Measurements from ENCODE around the gene FTH1.

Gene FTH1

DNA sequence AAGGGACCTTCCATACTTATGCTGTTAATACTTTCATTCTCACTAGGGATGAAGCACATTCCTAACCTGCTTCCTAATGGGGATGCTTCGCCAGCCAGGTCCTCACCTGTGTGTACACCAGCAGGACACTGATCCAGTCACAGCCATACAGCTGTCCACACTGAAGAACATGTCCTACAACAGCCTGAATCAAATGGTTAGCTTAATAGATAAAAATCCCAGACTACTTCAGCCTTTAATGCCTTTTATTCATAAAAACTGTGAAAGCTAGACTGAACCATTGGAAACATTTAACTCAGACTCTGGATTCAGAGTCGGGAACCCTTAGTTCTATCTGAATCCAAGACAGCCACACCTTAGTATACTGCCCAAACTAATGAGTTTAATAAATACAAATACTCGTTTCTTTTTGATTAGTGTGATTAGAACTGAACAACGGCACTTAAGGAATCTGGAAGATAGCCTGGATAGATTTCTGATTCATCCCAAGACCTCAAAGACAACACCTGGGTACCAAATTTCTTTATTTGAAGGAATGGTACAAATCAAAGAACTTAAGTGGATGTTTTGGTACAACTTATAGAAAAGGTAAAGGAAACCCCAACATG is 3.3 kb downstream of the FTH1 start:
- no peak overlapping the region for H4K91ac ChIP-seq (ENCODE audit: low read depth, low read length, poor library complexity)
- no peak overlapping the region for H2AK5ac ChIP-seq (ENCODE audit: low read depth, low read length)
- H3K9ac ChIP-seq (ENCODE audit: low read depth, low read length, poor library complexity) = no peak overlapping the region
- H3K36me3 ChIP-seq (replicated peaks in 1 of 2; ENCODE audit: control insufficient read depth in 2 of 2, insufficient read depth in 2 of 2, low read length in 2 of 2) = peaks cover 15 to 38% of the 10 kb centered on the region in 2 donors
- H2AFZ ChIP-seq (ENCODE audit: low read length) = no peak overlapping the region
- no peak overlapping the region for H2BK15ac ChIP-seq (ENCODE audit: low read length)
- H3K27me3 ChIP-seq (ENCODE audit: control insufficient read depth in 3 of 3, insufficient read depth in 3 of 3, low read depth in 1 of 3, low read length in 3 of 3) = no peaks in the 10 kb centered on the region
- H3K18ac ChIP-seq (ENCODE audit: low read length) = no peak overlapping the region
- H3K27ac ChIP-seq (replicated peaks; ENCODE audit: low read length) = no peak overlapping the region
- peaks cover 4 to 8% of the 10 kb centered on the region in 2 donors for H3K4me1 ChIP-seq (ENCODE audit: control insufficient read depth in 2 of 2, insufficient read depth in 1 of 2, low read depth in 1 of 2, low read length in 2 of 2)
- DNase-seq (ENCODE audit: low spot score) = no peak
- H2BK12ac ChIP-seq (ENCODE audit: low read length) = no peak overlapping the region
- no CpG with 5 or more reads among the region's 4 CpGs for WGBS, 2 donors (ENCODE audit: extremely low coverage in 2 of 2, insufficient read length in 2 of 2, insufficient replicate concordance in 1 of 2)
- no peak overlapping the region for H3K23ac ChIP-seq (ENCODE audit: low read depth, low read length, poor library complexity)
- H2BK120ac ChIP-seq (ENCODE audit: low read depth, low read length) = no peak overlapping the region
- H3K4ac ChIP-seq (ENCODE audit: low read length) = no peak overlapping the region
- H3K79me1 ChIP-seq (ENCODE audit: low read depth, low read length) = peaks cover 6% of the 10 kb centered on the region
- H4K8ac ChIP-seq (ENCODE audit: low read depth, low read length) = no peak overlapping the region
- H3K4me2 ChIP-seq (ENCODE audit: insufficient read depth, low read length, poor library complexity, severe bottlenecking) = no peak overlapping the region
- no peaks in the 10 kb centered on the region for H3K9me3 ChIP-seq (replicated peaks in 1 of 2; ENCODE audit: control insufficient read depth in 2 of 2, insufficient read depth in 1 of 2, low read depth in 1 of 2, low read length in 2 of 2)
- no peak overlapping the region for H3K4me3 ChIP-seq (ENCODE audit: low read length in 2 of 2)
- no peak overlapping the region for H2BK5ac ChIP-seq (ENCODE audit: low read length)
- no peak overlapping the region for H3K14ac ChIP-seq (ENCODE audit: low read length)

DNA sequence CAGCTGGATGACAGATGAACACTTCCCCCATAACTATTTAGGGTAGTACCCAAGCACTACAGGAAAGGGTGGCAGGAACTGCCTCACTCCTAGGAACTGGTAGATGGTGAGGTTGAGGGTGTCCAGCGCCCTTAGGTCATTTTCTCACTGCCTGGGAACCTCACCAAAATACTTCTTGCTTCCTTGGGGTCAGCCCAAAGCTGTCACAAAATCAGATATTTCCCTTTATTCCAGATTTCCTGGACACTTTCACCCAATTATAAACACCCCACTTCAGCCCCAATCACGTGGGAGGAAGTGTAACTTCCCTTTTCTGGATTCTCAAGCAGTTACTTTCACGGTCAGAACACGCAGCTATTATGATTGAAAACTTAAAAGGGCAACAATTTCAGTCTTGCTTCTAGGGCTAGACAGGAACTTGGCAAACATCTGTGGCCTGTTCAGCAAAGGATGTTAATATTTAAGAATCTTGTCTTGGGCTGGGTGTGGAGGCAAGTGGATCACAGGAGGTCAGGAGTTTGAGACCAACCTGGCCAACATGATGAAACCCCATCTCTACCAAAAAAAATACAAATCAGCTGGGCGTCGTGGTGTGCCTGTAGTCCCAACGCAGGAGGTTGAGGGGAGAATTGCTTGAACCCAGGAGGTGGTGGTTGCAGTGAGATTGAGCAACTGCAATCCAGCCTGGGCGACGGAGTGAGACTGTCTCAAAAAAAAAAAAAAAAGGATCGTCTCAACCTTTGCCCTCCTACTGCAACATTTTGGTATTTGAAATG is 4.0 kb downstream of the FTH1 start:
- Histone ChIP-seq H3K79me1 (ENCODE audit: low read depth, low read length) (peaks cover 7% of the 10 kb centered on the region), H2AFZ (ENCODE audit: low read length) (no peak overlapping the region), H2BK15ac (ENCODE audit: low read length) (no peak overlapping the region), H3K4me1 (ENCODE audit: control insufficient read depth in 2 of 2, insufficient read depth in 1 of 2, low read depth in 1 of 2, low read length in 2 of 2) (peaks cover 4 to 7% of the 10 kb centered on the region in 2 donors), H3K27me3 (ENCODE audit: control insufficient read depth in 3 of 3, insufficient read depth in 3 of 3, low read depth in 1 of 3, low read length in 3 of 3) (no peaks in the 10 kb centered on the region), H2AK5ac (ENCODE audit: low read depth, low read length) (no peak overlapping the region), H3K18ac (ENCODE audit: low read length) (no peak overlapping the region), H4K91ac (ENCODE audit: low read depth, low read length, poor library complexity) (no peak overlapping the region), H3K27ac (replicated peaks; ENCODE audit: low read length) (no peak overlapping the region), H2BK5ac (ENCODE audit: low read length) (no peak overlapping the region), H3K9me3 (replicated peaks in 1 of 2; ENCODE audit: control insufficient read depth in 2 of 2, insufficient read depth in 1 of 2, low read depth in 1 of 2, low read length in 2 of 2) (no peaks in the 10 kb centered on the region), H2BK120ac (ENCODE audit: low read depth, low read length) (no peak overlapping the region), H3K9ac (ENCODE audit: low read depth, low read length, poor library complexity) (no peak overlapping the region), H4K8ac (ENCODE audit: low read depth, low read length) (no peak overlapping the region), H3K4me2 (ENCODE audit: insufficient read depth, low read length, poor library complexity, severe bottlenecking) (no peak overlapping the region), H3K23ac (ENCODE audit: low read depth, low read length, poor library complexity) (no peak overlapping the region), H2BK12ac (ENCODE audit: low read length) (no peak overlapping the region), H3K4me3 (ENCODE audit: low read length in 2 of 2) (no peak overlapping the region), H3K14ac (ENCODE audit: low read length) (no peak overlapping the region), H3K4ac (ENCODE audit: low read length) (no peak overlapping the region), H3K36me3 (replicated peaks in 1 of 2; ENCODE audit: control insufficient read depth in 2 of 2, insufficient read depth in 2 of 2, low read length in 2 of 2) (peaks cover 15 to 38% of the 10 kb centered on the region in 2 donors)
- no CpG with 5 or more reads among the region's 10 CpGs for WGBS, 2 donors (ENCODE audit: extremely low coverage in 2 of 2, insufficient read length in 2 of 2, insufficient replicate concordance in 1 of 2)
- DNase-seq (ENCODE audit: low spot score) = no peak

DNA sequence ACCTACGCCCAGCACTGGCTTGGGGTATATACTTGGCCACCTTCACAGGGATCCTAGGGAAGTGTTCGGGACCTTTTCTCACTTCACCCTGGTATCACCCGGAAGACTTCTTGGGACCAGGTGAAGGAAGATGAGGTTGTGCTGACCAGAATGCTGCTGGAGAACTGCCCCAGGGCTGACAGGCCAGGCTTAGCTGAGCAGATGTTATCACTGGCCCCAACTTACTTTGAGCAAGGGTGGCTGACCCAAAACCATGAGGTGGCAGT is 4.5 kb downstream of the FTH1 start:
- Histone ChIP-seq H2AK5ac (ENCODE audit: low read depth, low read length) (no peak overlapping the region), H3K4me2 (ENCODE audit: insufficient read depth, low read length, poor library complexity, severe bottlenecking) (no peak overlapping the region), H3K36me3 (replicated peaks in 1 of 2; ENCODE audit: control insufficient read depth in 2 of 2, insufficient read depth in 2 of 2, low read length in 2 of 2) (peaks cover 15 to 38% of the 10 kb centered on the region in 2 donors), H3K4me1 (ENCODE audit: control insufficient read depth in 2 of 2, insufficient read depth in 1 of 2, low read depth in 1 of 2, low read length in 2 of 2) (peaks cover 2 to 4% of the 10 kb centered on the region in 2 donors), H3K18ac (ENCODE audit: low read length) (no peak overlapping the region), H2BK15ac (ENCODE audit: low read length) (no peak overlapping the region), H2BK12ac (ENCODE audit: low read length) (no peak overlapping the region), H3K27me3 (ENCODE audit: control insufficient read depth in 3 of 3, insufficient read depth in 3 of 3, low read depth in 1 of 3, low read length in 3 of 3) (no peaks in the 10 kb centered on the region), H3K9me3 (replicated peaks in 1 of 2; ENCODE audit: control insufficient read depth in 2 of 2, insufficient read depth in 1 of 2, low read depth in 1 of 2, low read length in 2 of 2) (no peaks in the 10 kb centered on the region), H3K79me1 (ENCODE audit: low read depth, low read length) (peaks cover 8% of the 10 kb centered on the region), H2AFZ (ENCODE audit: low read length) (no peak overlapping the region), H3K23ac (ENCODE audit: low read depth, low read length, poor library complexity) (no peak overlapping the region), H2BK5ac (ENCODE audit: low read length) (no peak overlapping the region), H3K27ac (replicated peaks; ENCODE audit: low read length) (no peak overlapping the region), H3K4me3 (ENCODE audit: low read length in 2 of 2) (no peak overlapping the region), H3K14ac (ENCODE audit: low read length) (no peak overlapping the region), H3K4ac (ENCODE audit: low read length) (no peak overlapping the region), H2BK120ac (ENCODE audit: low read depth, low read length) (no peak overlapping the region), H4K8ac (ENCODE audit: low read depth, low read length) (no peak overlapping the region), H3K9ac (ENCODE audit: low read depth, low read length, poor library complexity) (no peak overlapping the region), H4K91ac (ENCODE audit: low read depth, low read length, poor library complexity) (no peak overlapping the region)
- DNase-seq (ENCODE audit: low spot score) = no peak
- WGBS, 2 donors (ENCODE audit: extremely low coverage in 2 of 2, insufficient read length in 2 of 2, insufficient replicate concordance in 1 of 2) = no CpG with 5 or more reads among the region's 3 CpGs

DNA sequence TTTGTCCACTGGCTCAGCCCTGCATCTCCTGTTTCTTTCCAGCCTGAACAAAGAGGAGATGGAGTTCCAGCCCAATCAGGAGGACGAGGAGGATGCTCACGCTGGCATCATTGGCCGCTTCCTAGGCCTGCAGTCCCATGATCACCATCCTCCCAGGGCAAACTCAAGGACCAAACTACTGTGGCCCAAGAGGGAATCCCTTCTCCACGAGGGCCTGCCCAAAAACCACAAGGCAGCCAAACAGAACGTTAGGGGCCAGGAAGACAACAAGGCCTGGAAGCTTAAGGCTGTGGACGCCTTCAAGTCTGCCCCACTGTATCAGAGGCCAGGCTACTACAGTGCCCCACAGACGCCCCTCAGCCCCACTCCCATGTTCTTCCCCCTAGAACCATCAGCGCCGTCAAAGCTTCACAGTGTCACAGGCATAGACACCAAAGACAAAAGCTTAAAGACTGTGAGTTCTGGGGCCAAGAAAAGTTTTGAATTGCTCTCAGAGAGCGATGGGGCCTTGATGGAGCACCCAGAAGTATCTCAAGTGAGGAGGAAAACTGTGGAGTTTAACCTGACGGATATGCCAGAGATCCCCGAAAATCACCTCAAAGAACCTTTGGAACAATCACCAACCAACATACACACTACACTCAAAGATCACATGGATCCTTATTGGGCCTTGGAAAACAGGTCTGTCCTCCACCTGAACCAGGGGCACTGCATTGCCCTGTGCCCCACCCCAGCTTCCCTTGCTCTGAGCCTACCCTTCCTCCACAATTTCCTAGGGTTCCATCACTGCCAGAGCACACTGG is 5.0 kb downstream of the FTH1 start:
- H3K27me3 ChIP-seq (ENCODE audit: control insufficient read depth in 3 of 3, insufficient read depth in 3 of 3, low read depth in 1 of 3, low read length in 3 of 3) = no peaks in the 10 kb centered on the region
- no peak overlapping the region for H2BK120ac ChIP-seq (ENCODE audit: low read depth, low read length)
- peaks cover 15 to 38% of the 10 kb centered on the region in 2 donors for H3K36me3 ChIP-seq (replicated peaks in 1 of 2; ENCODE audit: control insufficient read depth in 2 of 2, insufficient read depth in 2 of 2, low read length in 2 of 2)
- DNase-seq (ENCODE audit: low spot score) = no peak
- H3K27ac ChIP-seq (replicated peaks; ENCODE audit: low read length) = no peak overlapping the region
- no peak overlapping the region for H2AFZ ChIP-seq (ENCODE audit: low read length)
- no peak overlapping the region for H3K14ac ChIP-seq (ENCODE audit: low read length)
- H3K9ac ChIP-seq (ENCODE audit: low read depth, low read length, poor library complexity) = no peak overlapping the region
- H4K91ac ChIP-seq (ENCODE audit: low read depth, low read length, poor library complexity) = no peak overlapping the region
- no peak overlapping the region for H2AK5ac ChIP-seq (ENCODE audit: low read depth, low read length)
- H4K8ac ChIP-seq (ENCODE audit: low read depth, low read length) = no peak overlapping the region
- H3K4ac ChIP-seq (ENCODE audit: low read length) = no peak overlapping the region
- H3K23ac ChIP-seq (ENCODE audit: low read depth, low read length, poor library complexity) = no peak overlapping the region
- no peak overlapping the region for H2BK12ac ChIP-seq (ENCODE audit: low read length)
- no peak overlapping the region for H3K18ac ChIP-seq (ENCODE audit: low read length)
- no peak overlapping the region for H3K4me3 ChIP-seq (ENCODE audit: low read length in 2 of 2)
- no CpG with 5 or more reads among the region's 12 CpGs for WGBS, 2 donors (ENCODE audit: extremely low coverage in 2 of 2, insufficient read length in 2 of 2, insufficient replicate concordance in 1 of 2)
- H2BK15ac ChIP-seq (ENCODE audit: low read length) = no peak overlapping the region
- no peaks in the 10 kb centered on the region for H3K9me3 ChIP-seq (replicated peaks in 1 of 2; ENCODE audit: control insufficient read depth in 2 of 2, insufficient read depth in 1 of 2, low read depth in 1 of 2, low read length in 2 of 2)
- peaks cover 8% of the 10 kb centered on the region for H3K79me1 ChIP-seq (ENCODE audit: low read depth, low read length)
- no peak overlapping the region for H3K4me2 ChIP-seq (ENCODE audit: insufficient read depth, low read length, poor library complexity, severe bottlenecking)
- H2BK5ac ChIP-seq (ENCODE audit: low read length) = no peak overlapping the region
- H3K4me1 ChIP-seq (ENCODE audit: control insufficient read depth in 2 of 2, insufficient read depth in 1 of 2, low read depth in 1 of 2, low read length in 2 of 2) = peaks cover 1 to 4% of the 10 kb centered on the region in 2 donors
